CD4-positive, alpha-beta T cell treated with Interleukin-6 for 4 hours (primary cell): Measurements from ENCODE around the gene CCNJL.

ENCODE experiments used
- DNase-seq: peaks from one replicate; pipeline ENCODE4 v3.0.0-alpha.2; 2020; ENCODE audit warnings: mixed read lengths

CCNJL gene

GRCh38 chr5:160330212-160330611 is 17.8 kb upstream of the CCNJL start:
- DNase-seq, result no peak

GRCh38 chr5:160327818-160328217 is 15.5 kb upstream of the CCNJL start:
- DNase-seq, result no peak

- DNase-seq, result no peak
Measured at GRCh38 chr5:160326981-160327380, 14.6 kb upstream of the CCNJL start.

- no peak for DNase-seq
Measured at GRCh38 chr5:160325716-160326115, 13.4 kb upstream of the CCNJL start.

GRCh38 chr5:160324886-160325285 is 12.5 kb upstream of the CCNJL start:
- DNase-seq, result no peak

- no peak for DNase-seq
Measured at GRCh38 chr5:160318409-160318808, 6.0 kb upstream of the CCNJL start.

- DNase-seq, result no peak
Measured at GRCh38 chr5:160317434-160317833, 5.1 kb upstream of the CCNJL start.

GRCh38 chr5:160315968-160316367 is 3.6 kb upstream of the CCNJL start:
- DNase-seq, result no peak

GRCh38 chr5:160312960-160313727 is 780 bp upstream of the CCNJL start:
- DNase-seq, result no peak

GRCh38 chr5:160311491-160312133 is 752 bp downstream of the CCNJL start:
- DNase-seq, result no peak

GRCh38 chr5:160310552-160311295 is 1.6 kb downstream of the CCNJL start:
- no peak for DNase-seq

- DNase-seq, result no peak
Measured at GRCh38 chr5:160310140-160310539, 2.2 kb downstream of the CCNJL start.

- DNase-seq, result no peak
Measured at GRCh38 chr5:160306696-160307095, 5.7 kb downstream of the CCNJL start.

- no peak for DNase-seq
Measured at GRCh38 chr5:160305319-160305718, 7.0 kb downstream of the CCNJL start.

- DNase-seq, result no peak
Measured at GRCh38 chr5:160303690-160304089, 8.7 kb downstream of the CCNJL start.

GRCh38 chr5:160298189-160298588 is 14.2 kb downstream of the CCNJL start:
- no peak for DNase-seq

- no peak for DNase-seq
Measured at GRCh38 chr5:160297776-160298175, 14.6 kb downstream of the CCNJL start.

- no peak for DNase-seq
Measured at GRCh38 chr5:160297004-160297403, 15.4 kb downstream of the CCNJL start.

- no peak for DNase-seq
Measured at GRCh38 chr5:160296496-160296895, 15.9 kb downstream of the CCNJL start.

- DNase-seq, result no peak
Measured at GRCh38 chr5:160293901-160294561, 18.3 kb downstream of the CCNJL start.

- DNase-seq, result no peak
Measured at GRCh38 chr5:160293386-160293785, 19.0 kb downstream of the CCNJL start.

- DNase-seq, result no peak
Measured at GRCh38 chr5:160291467-160291866, 20.9 kb downstream of the CCNJL start.

GRCh38 chr5:160290751-160291150 is 21.6 kb downstream of the CCNJL start:
- no peak for DNase-seq
